Measurements from ENCODE around the gene INPP5A. TPM values are rescaled to one million over a fixed set of nuclear protein-coding genes. Genes with fewer than 3 reads are reported as not detected.

INPP5A gene
- total RNA-seq, 4 donors from 2014 or later, result 34.8 to 80.8 (median 52.8) TPM

DNA sequence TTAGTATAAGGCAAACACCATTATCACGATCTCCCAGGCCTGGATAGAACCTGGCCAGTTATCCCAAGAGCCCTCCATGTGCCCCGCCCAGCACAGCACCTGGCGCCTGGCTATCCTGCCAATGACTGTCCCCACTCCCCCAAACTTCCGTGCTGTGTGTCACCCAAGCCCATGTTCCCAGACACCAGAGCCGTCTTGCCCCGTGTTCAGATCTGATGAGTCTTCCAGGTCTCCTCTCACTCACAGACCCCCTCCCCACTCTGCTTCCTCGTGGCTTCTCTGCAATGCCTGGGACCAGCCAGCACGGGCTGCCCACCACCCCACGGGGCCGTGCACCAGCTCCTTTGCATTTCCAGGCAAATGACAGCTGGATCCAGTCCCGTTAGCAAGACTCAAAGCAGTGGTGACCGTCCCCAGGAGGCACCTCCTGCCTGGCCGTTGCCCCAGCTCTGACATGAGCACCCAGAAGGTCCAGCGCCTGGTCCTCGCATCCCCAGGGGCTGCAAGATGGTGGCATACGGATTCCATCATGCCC is 43.8 kb upstream of the INPP5A start:
- 77 to 100% methylated on average over 2 to 16 of the region's 16 CpGs for WGBS, 2 donors (ENCODE audit: low coverage in 1 of 2)
- DNase-seq, result no peak
- Histone ChIP-seq H3K36me3 (no peaks in the 10 kb centered on the region), H3K4me3 (no peak overlapping the region), H3K9me3 (no peaks in the 10 kb centered on the region), H3K4me1 (peaks cover 0 to 15% (median 0%) of the 10 kb centered on the region in 4 donors), H3K27me3 (no peaks in the 10 kb centered on the region), H3K27ac (no peak overlapping the region)
- in situ Hi-C loops (cut with MboI; ENCODE audit: low pct_ligation_motif_present in 1 of 4, low pct_unique_long_range_greater_than_20kb in 1 of 4, low sequenced_read_pairs in 3 of 4) (no loop called here), intact Hi-C loops (cut with DNase I; ENCODE audit: low total_unique reads) (no loop called here)
- TF ChIP-seq EP300 (IDR thresholded peaks at IDR 0.05; ENCODE audit: low read depth) (no peak), POLR2AphosphoS5 (IDR thresholded peaks at IDR 0.05) (no peak), POLR2A (IDR thresholded peaks at IDR 0.05) (no peak)
- TF ChIP-seq, protein P1, sequence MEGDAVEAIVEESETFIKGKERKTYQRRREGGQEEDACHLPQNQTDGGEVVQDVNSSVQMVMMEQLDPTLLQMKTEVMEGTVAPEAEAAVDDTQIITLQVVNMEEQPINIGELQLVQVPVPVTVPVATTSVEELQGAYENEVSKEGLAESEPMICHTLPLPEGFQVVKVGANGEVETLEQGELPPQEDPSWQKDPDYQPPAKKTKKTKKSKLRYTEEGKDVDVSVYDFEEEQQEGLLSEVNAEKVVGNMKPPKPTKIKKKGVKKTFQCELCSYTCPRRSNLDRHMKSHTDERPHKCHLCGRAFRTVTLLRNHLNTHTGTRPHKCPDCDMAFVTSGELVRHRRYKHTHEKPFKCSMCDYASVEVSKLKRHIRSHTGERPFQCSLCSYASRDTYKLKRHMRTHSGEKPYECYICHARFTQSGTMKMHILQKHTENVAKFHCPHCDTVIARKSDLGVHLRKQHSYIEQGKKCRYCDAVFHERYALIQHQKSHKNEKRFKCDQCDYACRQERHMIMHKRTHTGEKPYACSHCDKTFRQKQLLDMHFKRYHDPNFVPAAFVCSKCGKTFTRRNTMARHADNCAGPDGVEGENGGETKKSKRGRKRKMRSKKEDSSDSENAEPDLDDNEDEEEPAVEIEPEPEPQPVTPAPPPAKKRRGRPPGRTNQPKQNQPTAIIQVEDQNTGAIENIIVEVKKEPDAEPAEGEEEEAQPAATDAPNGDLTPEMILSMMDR (IDR thresholded peaks at IDR 0.05), result no peak

DNA sequence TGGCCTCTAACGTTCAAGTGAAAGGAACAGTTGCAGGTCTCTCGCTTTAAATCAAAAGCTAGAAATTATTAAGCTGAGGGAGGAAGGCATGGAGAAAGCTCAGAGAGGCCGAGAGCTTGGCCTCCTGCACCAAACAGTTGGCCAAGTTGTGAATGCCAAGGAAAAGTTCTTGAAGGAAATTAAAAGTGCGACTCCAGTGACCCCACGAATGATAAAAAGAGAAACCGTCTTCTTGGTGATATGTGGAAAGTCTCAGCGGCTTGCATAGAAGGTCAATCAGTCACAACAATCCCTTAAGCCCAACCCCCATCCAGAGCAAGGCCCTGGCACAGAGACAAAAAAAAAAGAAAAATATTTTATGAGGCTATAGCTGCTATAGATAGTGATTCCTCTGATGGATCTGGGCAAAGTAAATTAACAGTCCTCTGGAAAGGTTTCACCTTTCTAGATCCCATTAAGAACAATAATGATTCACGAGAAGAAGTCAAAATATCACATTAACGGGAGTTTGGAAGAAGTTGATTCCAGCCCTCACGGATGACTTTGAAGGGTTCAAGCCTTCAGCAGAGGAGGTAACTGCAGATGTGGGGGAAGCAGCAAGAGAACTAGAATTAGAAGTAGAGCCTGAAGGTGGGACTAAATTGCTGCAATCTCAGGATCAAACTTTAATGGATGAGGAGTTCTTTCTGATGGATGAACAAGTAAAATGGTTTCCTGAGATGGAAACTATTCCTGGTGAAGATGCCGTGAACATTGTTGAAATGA is 42.5 kb upstream of the INPP5A start:
- Histone ChIP-seq H3K27ac (peak overlapping the region in 1 of 4 donors; percentile 1), H3K36me3 (no peaks in the 10 kb centered on the region), H3K4me3 (no peak overlapping the region), H3K27me3 (no peaks in the 10 kb centered on the region), H3K9me3 (no peaks in the 10 kb centered on the region), H3K4me1 (peaks cover 0 to 15% (median 0%) of the 10 kb centered on the region in 4 donors)
- in situ Hi-C loops (cut with MboI; ENCODE audit: low pct_ligation_motif_present in 1 of 4, low pct_unique_long_range_greater_than_20kb in 1 of 4, low sequenced_read_pairs in 3 of 4), result no loop called here
- 59 to 65% methylated on average over 10 to 11 of the region's 11 CpGs for WGBS, 2 donors (ENCODE audit: low coverage in 1 of 2)
- no peak for TF ChIP-seq POLR2AphosphoS5 (IDR thresholded peaks at IDR 0.05)
- no peak for TF ChIP-seq EP300 (IDR thresholded peaks at IDR 0.05; ENCODE audit: low read depth)
- TF ChIP-seq POLR2A (IDR thresholded peaks at IDR 0.05), result no peak
- TF ChIP-seq, protein P1 (IDR thresholded peaks at IDR 0.05), result no peak
- DNase-seq, result no peak
- intact Hi-C loops (cut with DNase I; ENCODE audit: low total_unique reads), result no loop called here

DNA sequence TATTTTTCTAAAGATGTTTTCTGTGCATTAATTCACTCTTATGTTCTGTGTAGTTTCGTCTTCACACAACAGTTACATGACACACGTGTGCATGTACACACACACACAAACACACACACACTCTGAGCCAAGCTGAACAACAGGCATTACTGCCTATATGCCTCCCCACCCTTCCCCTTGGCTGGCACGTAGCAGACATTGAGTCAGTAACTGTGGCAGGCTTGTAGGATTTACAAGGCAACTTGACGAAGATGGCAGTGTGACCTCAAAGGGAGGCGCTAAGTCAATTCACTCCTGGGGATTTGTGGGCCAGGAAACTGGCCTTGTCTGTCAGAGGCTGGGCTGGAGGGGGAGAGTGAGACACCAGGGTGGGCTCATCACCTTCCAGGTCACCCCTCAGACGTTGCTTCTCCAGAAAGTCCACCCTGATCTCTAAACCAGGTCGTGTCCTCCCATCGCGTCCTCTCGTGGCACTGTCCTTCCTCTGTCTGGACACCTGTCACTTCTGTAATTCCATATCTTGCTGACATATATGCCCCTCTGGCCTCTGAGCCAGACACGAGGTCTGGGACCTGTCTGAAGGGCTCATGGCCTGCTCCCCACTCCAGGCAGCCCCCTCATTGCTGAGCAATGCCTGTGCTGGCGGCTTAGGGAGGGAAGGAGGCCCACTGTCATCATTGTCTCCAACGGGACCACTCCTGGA is 41.1 kb upstream of the INPP5A start:
- no peaks in the 10 kb centered on the region for H3K27me3 ChIP-seq
- H3K27ac ChIP-seq, result no peak overlapping the region
- WGBS, 2 donors (ENCODE audit: low coverage in 1 of 2), result 75 to 80% methylated on average over 3 to 13 of the region's 13 CpGs
- in situ Hi-C loops (cut with MboI; ENCODE audit: low pct_ligation_motif_present in 1 of 4, low pct_unique_long_range_greater_than_20kb in 1 of 4, low sequenced_read_pairs in 3 of 4) (no loop called here), intact Hi-C loops (cut with DNase I; ENCODE audit: low total_unique reads) (no loop called here)
- TF ChIP-seq EP300 (IDR thresholded peaks at IDR 0.05; ENCODE audit: low read depth), result no peak
- TF ChIP-seq POLR2AphosphoS5 (IDR thresholded peaks at IDR 0.05), result no peak
- TF ChIP-seq POLR2A (IDR thresholded peaks at IDR 0.05), result no peak
- TF ChIP-seq, protein P1 (IDR thresholded peaks at IDR 0.05), result no peak
- DNase-seq, result no peak
- no peaks in the 10 kb centered on the region for H3K9me3 ChIP-seq
- no peaks in the 10 kb centered on the region for H3K36me3 ChIP-seq
- H3K4me1 ChIP-seq, result peaks cover 0 to 15% (median 0%) of the 10 kb centered on the region in 4 donors
- H3K4me3 ChIP-seq, result no peak overlapping the region

DNA sequence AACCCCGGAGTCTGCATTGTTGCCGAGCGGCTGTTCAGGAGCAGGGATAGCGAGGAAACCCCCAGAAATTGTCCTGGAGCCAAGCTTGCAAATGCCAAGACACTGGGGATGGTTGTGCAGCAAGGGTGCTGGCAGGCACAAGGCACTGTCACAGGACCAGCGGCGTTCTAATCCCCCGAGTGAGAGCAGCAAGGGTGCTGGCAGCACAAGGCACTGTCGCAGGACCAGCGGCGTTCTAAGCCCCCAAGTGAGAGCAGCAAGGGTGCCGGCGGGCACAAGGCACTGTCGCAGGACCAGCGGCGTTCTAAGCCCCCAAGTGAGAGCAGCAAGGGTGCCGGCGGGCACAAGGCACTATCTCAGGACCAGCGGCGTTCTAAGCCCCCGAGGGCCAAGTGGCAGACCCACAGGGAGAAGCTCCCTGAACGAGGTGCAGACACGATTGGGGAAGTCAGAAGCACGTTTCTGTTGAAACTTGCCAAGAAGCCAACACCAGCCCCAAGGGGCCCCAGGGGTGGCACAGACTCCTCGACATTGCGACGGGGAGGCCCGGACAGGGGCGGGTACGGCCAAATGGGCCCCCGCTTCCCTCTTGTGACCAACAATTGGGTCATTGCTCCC is 40.4 kb upstream of the INPP5A start:
- no peaks in the 10 kb centered on the region for H3K27me3 ChIP-seq
- no peak for DNase-seq
- in situ Hi-C loops (cut with MboI; ENCODE audit: low pct_ligation_motif_present in 1 of 4, low pct_unique_long_range_greater_than_20kb in 1 of 4, low sequenced_read_pairs in 3 of 4), result no loop called here
- no peak overlapping the region for H3K4me3 ChIP-seq
- no peak overlapping the region for H3K27ac ChIP-seq
- H3K36me3 ChIP-seq, result no peaks in the 10 kb centered on the region
- intact Hi-C loops (cut with DNase I; ENCODE audit: low total_unique reads), result no loop called here
- peaks cover 0 to 15% (median 0%) of the 10 kb centered on the region in 4 donors for H3K4me1 ChIP-seq
- H3K9me3 ChIP-seq, result no peaks in the 10 kb centered on the region
- TF ChIP-seq EP300 (IDR thresholded peaks at IDR 0.05; ENCODE audit: low read depth), result no peak
- no peak for TF ChIP-seq POLR2AphosphoS5 (IDR thresholded peaks at IDR 0.05)
- TF ChIP-seq, protein P1 (IDR thresholded peaks at IDR 0.05), result no peak
- no peak for TF ChIP-seq POLR2A (IDR thresholded peaks at IDR 0.05)
- WGBS, 2 donors (ENCODE audit: low coverage in 1 of 2), result 78% methylated on average over 30 of the region's 30 CpGs; no CpG with 5 or more reads in 1 of the 2 donors

All from transverse colon (tissue), 4 donors.